Anterior cingulate cortex (tissue), 58 donors: ENCODE data around the gene MAGEB10.
"Not testable (repeated sequence)": the region's sequence is repeated elsewhere in the genome, so short reads cannot be mapped to it uniquely, and the experiment has no call there.

Experiments
- DNase-seq, 58 donors: peaks; one replicate each; lab custom pipeline; 2025; lab: John Stamatoyannopoulos, UW

Gene MAGEB10

GRCh38 chrX:27807690-27808089 lies at the start of gene MAGEB10:
Gene MAGEB10 (plus strand): TSS chrX:27807990. CDS start chrX:27821307, 13,317 bp downstream.
- no peak for DNase-seq

- DNase-seq = no peak
Measured at GRCh38 chrX:27765718-27766117, 42.1 kb upstream of the MAGEB10 start.

GRCh38 chrX:27767387-27767786 lies 40.4 kb upstream of the MAGEB10 start:
- no peak for DNase-seq

- no peak for DNase-seq
Measured at GRCh38 chrX:27775984-27776383, 31.8 kb upstream of the MAGEB10 start.

- DNase-seq = no peak
Measured at GRCh38 chrX:27796640-27797257, 11.0 kb upstream of the MAGEB10 start.

- DNase-seq = no peak
Measured at GRCh38 chrX:27797575-27797974, 10.2 kb upstream of the MAGEB10 start.

- no peak for DNase-seq
Measured at GRCh38 chrX:27808226-27808625, 436 bp downstream of the MAGEB10 start.

GRCh38 chrX:27808991-27809859 lies 1.4 kb downstream of the MAGEB10 start:
- not testable (repeated sequence) for DNase-seq

GRCh38 chrX:27815209-27815608 lies 7.4 kb downstream of the MAGEB10 start:
- no peak for DNase-seq

- no peak for DNase-seq
Measured at GRCh38 chrX:27823812-27824211, 16.0 kb downstream of the MAGEB10 start.

GRCh38 chrX:27838185-27838584 lies 30.4 kb downstream of the MAGEB10 start:
- DNase-seq = no peak

- no peak for DNase-seq
Measured at GRCh38 chrX:27840881-27841280, 33.1 kb downstream of the MAGEB10 start.

GRCh38 chrX:27842859-27843258 lies 35.1 kb downstream of the MAGEB10 start:
- DNase-seq = no peak

GRCh38 chrX:27860337-27860736 lies 52.5 kb downstream of the MAGEB10 start:
- DNase-seq = no peak

- DNase-seq = no peak
Measured at GRCh38 chrX:27863809-27864208, 56.0 kb downstream of the MAGEB10 start.
